ENCODE results near the gene SH2D2A.

Gene SH2D2A

GRCh38 chr1:156816561-156817328 is at the start of gene SH2D2A:
TSS of gene SH2D2A (minus strand) at chr1:156816848. CDS start at chr1:156816708, 140 bp downstream.
- DNase-seq (ENCODE audit: low read depth in 2 of 2) = no peak

GRCh38 chr1:156865865-156866248 is 49.2 kb upstream of the SH2D2A start:
- no peak for DNase-seq (ENCODE audit: low read depth in 2 of 2)

- DNase-seq (ENCODE audit: low read depth in 2 of 2) = no peak
Observed at GRCh38 chr1:156865258-156865657, 48.6 kb upstream of the SH2D2A start.

GRCh38 chr1:156864796-156865195 is 48.1 kb upstream of the SH2D2A start:
- DNase-seq (ENCODE audit: low read depth in 2 of 2) = no peak

- no peak for DNase-seq (ENCODE audit: low read depth in 2 of 2)
Observed at GRCh38 chr1:156863631-156864030, 47.0 kb upstream of the SH2D2A start.

- DNase-seq (ENCODE audit: low read depth in 2 of 2) = no peak
Observed at GRCh38 chr1:156862997-156863599, 46.5 kb upstream of the SH2D2A start.

- DNase-seq (ENCODE audit: low read depth in 2 of 2) = no peak
Observed at GRCh38 chr1:156862584-156862983, 45.9 kb upstream of the SH2D2A start.

GRCh38 chr1:156860628-156861423 is 44.2 kb upstream of the SH2D2A start, which contains the start of gene NTRK1:
TSS of gene NTRK1 (plus strand) at chr1:156860865. CDS start at chr1:156860935, 70 bp downstream.
- no peak for DNase-seq (ENCODE audit: low read depth in 2 of 2)

- no peak for DNase-seq (ENCODE audit: low read depth in 2 of 2)
Observed at GRCh38 chr1:156860113-156860627, 43.5 kb upstream of the SH2D2A start.

GRCh38 chr1:156859523-156860112 is 43.0 kb upstream of the SH2D2A start:
- no peak for DNase-seq (ENCODE audit: low read depth in 2 of 2)

GRCh38 chr1:156858959-156859522 is 42.4 kb upstream of the SH2D2A start, which contains the start of gene INSRR:
TSS of gene INSRR (minus strand) at chr1:156859117. CDS start at chr1:156858621, 496 bp downstream.
- DNase-seq (ENCODE audit: low read depth in 2 of 2) = no peak

GRCh38 chr1:156858555-156858956 is 41.9 kb upstream of the SH2D2A start:
- DNase-seq (ENCODE audit: low read depth in 2 of 2) = no peak

GRCh38 chr1:156857532-156857931 is 40.9 kb upstream of the SH2D2A start:
- no peak for DNase-seq (ENCODE audit: low read depth in 2 of 2)

- DNase-seq (ENCODE audit: low read depth in 2 of 2) = no peak
Observed at GRCh38 chr1:156856282-156856785, 39.7 kb upstream of the SH2D2A start.

- DNase-seq (ENCODE audit: low read depth in 2 of 2) = no peak
Observed at GRCh38 chr1:156854634-156855033, 38.0 kb upstream of the SH2D2A start.

- no peak for DNase-seq (ENCODE audit: low read depth in 2 of 2)
Observed at GRCh38 chr1:156853761-156854160, 37.1 kb upstream of the SH2D2A start.

GRCh38 chr1:156852418-156852874 is 35.8 kb upstream of the SH2D2A start:
- no peak for DNase-seq (ENCODE audit: low read depth in 2 of 2)

- no peak for DNase-seq (ENCODE audit: low read depth in 2 of 2)
Observed at GRCh38 chr1:156851779-156852417, 35.2 kb upstream of the SH2D2A start.

GRCh38 chr1:156849151-156849496 is 32.5 kb upstream of the SH2D2A start:
- no peak for DNase-seq (ENCODE audit: low read depth in 2 of 2)

GRCh38 chr1:156848461-156849150 is 32.0 kb upstream of the SH2D2A start:
- DNase-seq (ENCODE audit: low read depth in 2 of 2) = no peak

All from fibroblast of skin of left biceps (primary cell).